AG10803 (cell line): Measurements from ENCODE around the gene FITM2.

Source experiments
- DNase-seq: peaks from one replicate; pipeline ENCODE4 v3.0.0; 2010; ENCODE audit warnings: low read depth
- H3K4me3 ChIP-seq: 2 replicates; pipeline ENCODE4 v1.5.1; 2011; ENCODE audit warnings: mild to moderate bottlenecking, low read length, control low read depth
- CTCF ChIP-seq: conservative IDR thresholded peaks from 2 replicates; pipeline ENCODE4 v1.5.1; 2011; ENCODE audit warnings: mild to moderate bottlenecking, low read length, control low read depth, inconsistent platforms

The FITM2 gene, protein sequence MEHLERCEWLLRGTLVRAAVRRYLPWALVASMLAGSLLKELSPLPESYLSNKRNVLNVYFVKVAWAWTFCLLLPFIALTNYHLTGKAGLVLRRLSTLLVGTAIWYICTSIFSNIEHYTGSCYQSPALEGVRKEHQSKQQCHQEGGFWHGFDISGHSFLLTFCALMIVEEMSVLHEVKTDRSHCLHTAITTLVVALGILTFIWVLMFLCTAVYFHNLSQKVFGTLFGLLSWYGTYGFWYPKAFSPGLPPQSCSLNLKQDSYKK

GRCh38 chr20:44310664-44311639, at the start of gene FITM2:
FITM2 (minus strand) TSS chr20:44311202; CDS start chr20:44311148, 54 bp downstream.
- peak; percentile 81 for TF ChIP-seq CTCF
- peak; percentile 97 for DNase-seq
- peak within 1 kb of the TSS; percentile 99 for H3K4me3 ChIP-seq

- H3K4me3 ChIP-seq = no peak overlapping the region
- TF ChIP-seq CTCF = no peak
- no peak for DNase-seq
Observed at GRCh38 chr20:44360221-44360620, 49.2 kb upstream of the FITM2 start.

DNA sequence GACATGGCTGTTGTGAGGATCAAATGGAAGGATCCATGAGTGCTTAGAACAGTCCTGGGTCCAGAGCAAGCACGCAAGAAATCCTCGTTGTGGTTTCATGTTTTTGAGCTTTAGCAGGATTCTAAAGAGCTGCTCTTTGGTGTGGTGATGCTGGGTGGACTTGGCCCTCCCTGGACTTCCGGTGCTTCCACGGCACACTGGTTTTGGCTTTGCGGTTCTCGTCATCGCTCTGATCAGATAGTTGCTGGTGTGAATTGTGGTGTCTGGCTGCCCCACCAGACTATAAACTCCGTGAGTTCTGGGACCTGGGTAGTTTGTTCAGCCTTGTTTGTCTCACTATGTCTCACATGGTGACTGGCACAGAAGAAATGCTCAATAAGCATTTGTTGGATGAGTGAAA, 47.8 kb upstream of the FITM2 start:
- no peak for DNase-seq
- H3K4me3 ChIP-seq = no peak overlapping the region
- no peak for TF ChIP-seq CTCF

DNA sequence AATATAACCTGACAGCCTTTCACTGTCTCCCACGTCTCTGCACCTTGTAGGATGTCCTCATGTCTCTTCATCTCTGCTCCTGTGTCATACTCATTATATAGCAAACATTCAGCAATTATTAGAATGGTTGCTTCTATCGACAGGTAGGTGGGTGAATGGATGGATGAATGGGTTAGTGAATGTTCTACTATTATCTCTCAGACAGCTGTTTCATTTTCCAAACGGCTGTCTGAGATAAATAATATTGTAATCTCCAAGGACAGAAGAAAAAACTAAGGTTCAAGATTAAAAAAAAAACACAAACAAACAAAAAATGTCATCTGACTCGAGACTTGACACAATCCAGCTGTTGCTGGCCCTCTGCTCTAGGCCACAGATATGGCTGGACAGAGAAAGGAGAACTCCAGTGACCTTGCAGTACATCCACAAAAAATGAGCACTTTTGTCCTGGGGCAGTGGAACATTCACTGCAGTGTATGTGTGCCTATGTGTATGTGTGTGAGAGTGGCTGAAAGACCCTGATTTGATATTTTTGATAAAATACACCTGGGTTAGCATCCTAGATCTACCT, 46.6 kb upstream of the FITM2 start:
- TF ChIP-seq CTCF = no peak
- no peak overlapping the region for H3K4me3 ChIP-seq
- no peak for DNase-seq

GRCh38 chr20:44357020-44357419, 46.0 kb upstream of the FITM2 start:
- no peak overlapping the region for H3K4me3 ChIP-seq
- DNase-seq = no peak
- TF ChIP-seq CTCF = no peak

DNA sequence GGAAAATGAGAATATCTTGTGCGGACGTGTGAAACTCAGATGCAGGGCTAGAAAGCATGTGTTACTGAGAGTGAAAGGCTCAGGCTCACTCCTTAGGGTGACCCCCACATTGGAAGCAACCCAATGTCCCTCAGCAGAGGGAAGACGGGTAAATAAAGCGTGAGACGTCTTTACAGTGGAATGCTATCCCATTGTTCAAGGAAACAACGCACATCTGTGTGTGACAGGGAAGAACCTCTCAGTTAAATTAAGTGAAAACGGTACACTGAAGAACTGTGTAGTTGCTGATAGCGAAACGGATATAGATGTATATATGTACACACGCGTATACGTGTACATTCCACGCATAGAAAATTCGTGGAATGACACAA, 45.3 kb upstream of the FITM2 start:
- TF ChIP-seq CTCF = no peak
- H3K4me3 ChIP-seq = no peak overlapping the region
- DNase-seq = no peak
